GM18858 (cell line): Measurements from ENCODE around the gene TTC27.
"Not testable (repeated sequence)": the region's sequence is repeated elsewhere in the genome, so short reads cannot be mapped to it uniquely, and the experiment has no call there.

Experiments
- ATAC-seq: cut with Tn5 transposase; IDR thresholded peaks from one replicate; pipeline ENCODE4 v1.9.1; 2021; ENCODE audit not compliant: unreplicated experiment

TTC27 gene

GRCh38 chr2:32752205-32752604 is 124.4 kb downstream of the TTC27 start:
- no peak for ATAC-seq

- no peak for ATAC-seq
Observed at GRCh38 chr2:32752952-32753351, 125.1 kb downstream of the TTC27 start.

GRCh38 chr2:32754676-32755075 is 126.8 kb downstream of the TTC27 start:
- ATAC-seq: not testable (repeated sequence)

GRCh38 chr2:32755666-32756065 is 127.8 kb downstream of the TTC27 start:
- no peak for ATAC-seq

- no peak for ATAC-seq
Observed at GRCh38 chr2:32756074-32756727, 128.4 kb downstream of the TTC27 start.

GRCh38 chr2:32758232-32758631 is 130.4 kb downstream of the TTC27 start:
- no peak for ATAC-seq

- ATAC-seq: no peak
Observed at GRCh38 chr2:32760628-32761027, 132.8 kb downstream of the TTC27 start.

GRCh38 chr2:32768387-32769174 is 140.7 kb downstream of the TTC27 start:
- no peak for ATAC-seq

GRCh38 chr2:32770360-32770759 is 142.5 kb downstream of the TTC27 start:
- ATAC-seq: no peak

GRCh38 chr2:32772638-32773447 is 145.0 kb downstream of the TTC27 start:
- ATAC-seq: no peak

- no peak for ATAC-seq
Observed at GRCh38 chr2:32773448-32773808, 145.6 kb downstream of the TTC27 start.

- no peak for ATAC-seq
Observed at GRCh38 chr2:32775954-32776353, 148.1 kb downstream of the TTC27 start.

GRCh38 chr2:32777714-32778113 is 149.9 kb downstream of the TTC27 start:
- ATAC-seq: no peak

GRCh38 chr2:32780961-32781360 is 153.1 kb downstream of the TTC27 start:
- no peak for ATAC-seq

- no peak for ATAC-seq
Observed at GRCh38 chr2:32783469-32783868, 155.6 kb downstream of the TTC27 start.

GRCh38 chr2:32783933-32784332 is 156.1 kb downstream of the TTC27 start:
- ATAC-seq: no peak

- ATAC-seq: no peak
Observed at GRCh38 chr2:32787207-32787606, 159.4 kb downstream of the TTC27 start.

- no peak for ATAC-seq
Observed at GRCh38 chr2:32788114-32788513, 160.3 kb downstream of the TTC27 start.

- no peak for ATAC-seq
Observed at GRCh38 chr2:32792416-32792815, 164.6 kb downstream of the TTC27 start.

GRCh38 chr2:32798829-32799228 is 171.0 kb downstream of the TTC27 start:
- no peak for ATAC-seq

- ATAC-seq: no peak
Observed at GRCh38 chr2:32801741-32802140, 173.9 kb downstream of the TTC27 start.

GRCh38 chr2:32802877-32803276 is 175.0 kb downstream of the TTC27 start:
- ATAC-seq: no peak
